Osteoblast (primary cell): ENCODE measurements around the gene CAPN14. TPM values are rescaled to one million over a fixed set of nuclear protein-coding genes. Genes with fewer than 3 reads are reported as not detected.

Experiments used
- DNase-seq: peaks from one replicate; pipeline ENCODE4 v3.0.0; 2011; ENCODE audit warnings: low spot score, mixed read lengths; ENCODE audit not compliant: insufficient read length; ENCODE audit errors: missing footprints
- H2AFZ ChIP-seq: 2 replicates; pipeline ENCODE4 v1.6.0; 2011; ENCODE audit warnings: mild to moderate bottlenecking, low read length
- H3K27ac ChIP-seq: 2 replicates; pipeline ENCODE4 v1.5.1; 2011; ENCODE audit warnings: mild to moderate bottlenecking, low read depth, low read length, moderate library complexity
- H3K27me3 ChIP-seq: 2 replicates; pipeline ENCODE4 v1.6.0; 2012; ENCODE audit warnings: mild to moderate bottlenecking, control low read depth, inconsistent platforms, low read length, moderate library complexity; ENCODE audit not compliant: insufficient read depth
- H3K36me3 ChIP-seq: 2 replicates; pipeline ENCODE4 v1.5.1; 2011; ENCODE audit warnings: mild to moderate bottlenecking, low read length, control low read depth, moderate library complexity; ENCODE audit not compliant: insufficient read depth
- H3K4me1 ChIP-seq: 2 replicates; pipeline ENCODE4 v1.5.1; 2011; ENCODE audit warnings: mild to moderate bottlenecking, low read length, control low read depth, moderate library complexity; ENCODE audit not compliant: insufficient read depth
- H3K4me2 ChIP-seq: 2 replicates; pipeline ENCODE4 v1.6.0; 2011; ENCODE audit warnings: mild to moderate bottlenecking, low read length; ENCODE audit not compliant: insufficient read depth
- H3K4me3 ChIP-seq: fragments of 200-600 bp; sonication (generic); 3 replicates; pipeline ENCODE4 v1.5.1; 2012; ENCODE audit warnings: mild to moderate bottlenecking, low read length, inconsistent platforms; ENCODE audit not compliant: insufficient read depth
- H3K79me2 ChIP-seq: 2 replicates; pipeline ENCODE4 v1.6.0; 2012; ENCODE audit warnings: mild to moderate bottlenecking, low read length, control low read depth, inconsistent platforms; ENCODE audit not compliant: insufficient read depth
- H3K9me3 ChIP-seq: 2 replicates; pipeline ENCODE4 v1.5.1; 2011; ENCODE audit warnings: low read depth, low read length, control low read depth
- H4K20me1 ChIP-seq: 2 replicates; pipeline ENCODE4 v1.6.0; 2012; ENCODE audit warnings: mild to moderate bottlenecking, low read length, control low read depth; ENCODE audit not compliant: insufficient read depth
- small RNA-seq: library from RNA; depleted of rRNA; stranded (forward); fragments of <200 nt; gene quantifications from one replicate; pipeline ENCODE3, GENCODE V24; 2012
- total RNA-seq: library from RNA; depleted of rRNA; stranded (reverse); fragments of >200 nt; gene quantifications from 2 replicates; pipeline ENCODE4 v1.2.3, GENCODE V29; 2012
- TF ChIP-seq, protein P1 (sequence below): IDR thresholded peaks from 2 replicates; pipeline ENCODE4 v1.5.1; 2011; ENCODE audit warnings: mild to moderate bottlenecking, low read depth, low read length, moderate library complexity; ENCODE audit errors: extremely low read depth

Gene CAPN14
- total RNA-seq, 1 donor: under 0.01 TPM

DNA sequence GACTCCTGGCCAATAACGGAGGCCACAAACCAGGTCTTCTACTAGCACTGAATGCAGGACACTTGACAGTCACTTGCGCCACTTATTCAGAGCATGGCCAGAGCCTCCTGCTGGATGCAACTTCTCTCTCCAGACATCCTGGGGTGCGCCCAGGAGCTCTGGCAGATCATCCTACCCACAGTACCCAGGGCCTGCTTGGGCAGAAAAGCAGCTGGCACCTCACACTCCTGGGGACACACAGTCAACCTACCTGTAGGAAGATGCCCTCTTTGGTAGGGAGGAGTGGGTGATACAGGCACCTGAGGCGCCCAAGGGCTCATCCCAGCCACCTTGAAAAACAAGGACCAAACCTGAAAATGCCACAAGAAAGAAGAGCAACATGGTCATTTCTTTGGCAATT lies 92.4 kb downstream of the CAPN14 start:
- DNase-seq: no peak
- TF ChIP-seq, protein P1, sequence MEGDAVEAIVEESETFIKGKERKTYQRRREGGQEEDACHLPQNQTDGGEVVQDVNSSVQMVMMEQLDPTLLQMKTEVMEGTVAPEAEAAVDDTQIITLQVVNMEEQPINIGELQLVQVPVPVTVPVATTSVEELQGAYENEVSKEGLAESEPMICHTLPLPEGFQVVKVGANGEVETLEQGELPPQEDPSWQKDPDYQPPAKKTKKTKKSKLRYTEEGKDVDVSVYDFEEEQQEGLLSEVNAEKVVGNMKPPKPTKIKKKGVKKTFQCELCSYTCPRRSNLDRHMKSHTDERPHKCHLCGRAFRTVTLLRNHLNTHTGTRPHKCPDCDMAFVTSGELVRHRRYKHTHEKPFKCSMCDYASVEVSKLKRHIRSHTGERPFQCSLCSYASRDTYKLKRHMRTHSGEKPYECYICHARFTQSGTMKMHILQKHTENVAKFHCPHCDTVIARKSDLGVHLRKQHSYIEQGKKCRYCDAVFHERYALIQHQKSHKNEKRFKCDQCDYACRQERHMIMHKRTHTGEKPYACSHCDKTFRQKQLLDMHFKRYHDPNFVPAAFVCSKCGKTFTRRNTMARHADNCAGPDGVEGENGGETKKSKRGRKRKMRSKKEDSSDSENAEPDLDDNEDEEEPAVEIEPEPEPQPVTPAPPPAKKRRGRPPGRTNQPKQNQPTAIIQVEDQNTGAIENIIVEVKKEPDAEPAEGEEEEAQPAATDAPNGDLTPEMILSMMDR: no peak
- no peaks in the 10 kb centered on the region for H3K27me3 ChIP-seq
- H3K4me1 ChIP-seq: no peaks in the 10 kb centered on the region
- H3K4me3 ChIP-seq: no peak overlapping the region
- no peak overlapping the region for H3K4me2 ChIP-seq
- no peaks in the 10 kb centered on the region for H3K79me2 ChIP-seq
- no peaks in the 10 kb centered on the region for H3K9me3 ChIP-seq
- no peaks in the 10 kb centered on the region for H4K20me1 ChIP-seq
- no peak overlapping the region for H2AFZ ChIP-seq
- no peaks in the 10 kb centered on the region for H3K36me3 ChIP-seq
- H3K27ac ChIP-seq: no peak overlapping the region

Small RNAs within 50 kb of the gene (small RNA-seq; reads per million reads assigned to genes)
- gene RNA5SP90: not detected

Other genes starting within 250 kb of the CAPN14 start
- gene GALNT14, start 79.1 kb downstream of the CAPN14 start, total RNA-seq: not detected in 2 replicates
- 16.3 and 17.4 TPM in 2 replicates for gene EHD3, start 16.6 kb upstream of the CAPN14 start, total RNA-seq
- gene XDH, start 197.2 kb upstream of the CAPN14 start, total RNA-seq: under 0.01 TPM in 2 replicates